ENCODE data around the gene ERICH4. TPM values are rescaled to one million over a fixed set of nuclear protein-coding genes. Genes with fewer than 3 reads are reported as not detected.
A peak's percentile ranks its signal among the peaks of the same experiment; 100 is the strongest.

The ERICH4 gene
- total and polyA plus RNA-seq, 3 donors from 2014 or later = 0.61 to 1.8 TPM; not detected in 1

DNA sequence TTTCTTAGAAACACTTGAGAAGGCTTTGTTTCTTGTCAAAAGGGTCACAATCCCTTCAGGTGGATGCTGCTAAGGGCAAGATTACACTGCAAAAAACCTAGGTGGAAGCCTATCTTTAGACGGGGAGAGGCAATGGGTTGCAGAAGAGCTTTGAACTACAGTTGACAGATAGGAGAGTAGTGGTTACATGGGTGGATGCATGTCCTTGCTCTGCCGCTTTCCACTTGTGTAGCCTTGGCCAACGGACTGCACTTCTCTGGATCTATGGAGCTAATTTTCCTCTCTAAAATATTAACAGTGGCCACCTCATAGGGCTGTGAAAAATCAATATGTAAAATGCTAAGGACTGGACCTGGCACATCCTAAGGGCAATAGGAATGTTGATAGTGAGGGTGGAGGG lies 44.4 kb upstream of the ERICH4 start:
- H3K27me3 ChIP-seq = no peaks in the 10 kb centered on the region
- H3K36me3 ChIP-seq (ENCODE audit: low read depth, missing control alignments) = no peaks in the 10 kb centered on the region
- peak overlapping the region; percentile 93 to 98 for H3K4me3 ChIP-seq
- peaks cover 17% of the 10 kb centered on the region for H3K4me1 ChIP-seq
- no peak for DNase-seq
- peak overlapping the region in 1 of 2 donors; percentile 80 for H3K27ac ChIP-seq
- H3K9me3 ChIP-seq = no peaks in the 10 kb centered on the region
- TF ChIP-seq, protein P1, sequence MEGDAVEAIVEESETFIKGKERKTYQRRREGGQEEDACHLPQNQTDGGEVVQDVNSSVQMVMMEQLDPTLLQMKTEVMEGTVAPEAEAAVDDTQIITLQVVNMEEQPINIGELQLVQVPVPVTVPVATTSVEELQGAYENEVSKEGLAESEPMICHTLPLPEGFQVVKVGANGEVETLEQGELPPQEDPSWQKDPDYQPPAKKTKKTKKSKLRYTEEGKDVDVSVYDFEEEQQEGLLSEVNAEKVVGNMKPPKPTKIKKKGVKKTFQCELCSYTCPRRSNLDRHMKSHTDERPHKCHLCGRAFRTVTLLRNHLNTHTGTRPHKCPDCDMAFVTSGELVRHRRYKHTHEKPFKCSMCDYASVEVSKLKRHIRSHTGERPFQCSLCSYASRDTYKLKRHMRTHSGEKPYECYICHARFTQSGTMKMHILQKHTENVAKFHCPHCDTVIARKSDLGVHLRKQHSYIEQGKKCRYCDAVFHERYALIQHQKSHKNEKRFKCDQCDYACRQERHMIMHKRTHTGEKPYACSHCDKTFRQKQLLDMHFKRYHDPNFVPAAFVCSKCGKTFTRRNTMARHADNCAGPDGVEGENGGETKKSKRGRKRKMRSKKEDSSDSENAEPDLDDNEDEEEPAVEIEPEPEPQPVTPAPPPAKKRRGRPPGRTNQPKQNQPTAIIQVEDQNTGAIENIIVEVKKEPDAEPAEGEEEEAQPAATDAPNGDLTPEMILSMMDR (IDR thresholded peaks at IDR 0.05) = no peak
- no peak for TF ChIP-seq POLR2A (IDR thresholded peaks at IDR 0.05)
- intact Hi-C loops (cut with DNase I; ENCODE audit: low total_unique reads) = no loop called here
- WGBS, 2 donors = 15 to 23% methylated on average over 3 of the region's 3 CpGs

DNA sequence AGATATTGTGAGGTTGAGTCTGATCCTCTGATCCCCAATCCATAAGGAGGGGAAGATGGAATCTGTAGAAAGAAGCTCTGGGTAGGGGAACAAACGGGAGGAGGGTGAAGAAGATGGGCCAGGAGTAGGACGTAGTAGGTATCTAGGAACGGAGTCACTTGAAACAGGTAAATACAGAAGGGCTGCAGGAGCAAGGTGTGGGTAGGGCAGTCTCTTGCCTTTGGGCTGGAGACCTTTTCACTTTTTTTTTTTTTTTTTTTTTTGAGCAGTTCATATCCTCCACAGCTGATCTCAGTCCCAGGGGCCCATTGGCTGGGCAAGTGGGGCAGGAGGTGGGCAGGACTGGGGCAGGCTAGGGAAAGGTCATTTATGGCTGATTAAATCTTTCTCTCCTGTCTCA lies 43.9 kb upstream of the ERICH4 start:
- Histone ChIP-seq H3K27me3 (no peaks in the 10 kb centered on the region), H3K4me1 (peaks cover 17% of the 10 kb centered on the region), H3K27ac (no peak overlapping the region), H3K9me3 (no peaks in the 10 kb centered on the region), H3K36me3 (ENCODE audit: low read depth, missing control alignments) (no peaks in the 10 kb centered on the region), H3K4me3 (no peak overlapping the region)
- TF ChIP-seq POLR2A (IDR thresholded peaks at IDR 0.05) = no peak
- intact Hi-C loops (cut with DNase I; ENCODE audit: low total_unique reads) = no loop called here
- WGBS, 2 donors = 51 to 69% methylated on average over 3 of the region's 3 CpGs
- DNase-seq = no peak

DNA sequence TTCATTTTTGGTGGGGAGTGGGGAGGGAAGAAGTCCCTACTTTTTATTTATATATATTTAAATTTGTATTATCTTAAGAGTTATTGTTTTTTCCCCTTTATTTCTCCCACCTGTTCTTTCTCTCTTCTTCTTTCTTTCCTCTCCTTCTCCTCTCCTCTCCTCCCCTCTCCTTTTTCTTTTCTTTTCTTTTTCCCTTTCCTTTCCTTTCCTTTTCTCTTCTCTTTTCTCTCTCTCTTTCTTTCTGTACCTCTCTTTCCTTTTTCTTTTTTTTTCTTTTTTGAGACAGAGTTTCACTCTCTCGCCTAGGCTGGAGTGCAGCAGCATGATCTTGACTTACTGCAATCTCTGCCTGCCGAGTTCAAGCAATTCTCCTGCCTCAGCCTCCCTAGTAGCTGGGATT lies 43.4 kb upstream of the ERICH4 start:
- H3K4me1 ChIP-seq = peaks cover 17% of the 10 kb centered on the region
- 92 to 98% methylated on average over 2 of the region's 2 CpGs for WGBS, 2 donors

DNA sequence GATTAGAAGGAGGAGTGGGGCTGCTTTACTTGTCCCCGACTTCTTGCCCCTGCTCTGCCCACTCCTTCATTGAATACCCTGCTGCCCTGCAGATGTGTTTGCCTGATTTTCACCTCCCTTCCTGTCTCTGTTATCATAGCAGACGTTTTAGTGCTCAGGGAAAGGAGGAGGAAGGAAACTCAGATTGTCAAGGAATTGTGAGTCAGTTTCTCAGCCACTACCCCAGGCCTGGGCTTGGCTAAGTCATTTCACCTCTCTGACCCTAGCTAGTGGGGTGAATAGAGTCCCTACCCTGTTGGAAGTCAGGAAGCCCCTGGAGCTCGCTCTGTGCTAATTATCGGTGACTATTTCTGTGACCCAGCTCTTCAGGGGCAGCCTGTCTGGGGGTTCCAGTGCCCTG lies 41.5 kb upstream of the ERICH4 start:
- Histone ChIP-seq H3K4me1 (peaks cover 13% of the 10 kb centered on the region), H3K27me3 (no peaks in the 10 kb centered on the region), H3K4me3 (no peak overlapping the region), H3K9me3 (no peaks in the 10 kb centered on the region), H3K27ac (no peak overlapping the region), H3K36me3 (ENCODE audit: low read depth, missing control alignments) (no peaks in the 10 kb centered on the region)
- TF ChIP-seq, protein P1 (IDR thresholded peaks at IDR 0.05) = no peak
- TF ChIP-seq POLR2A (IDR thresholded peaks at IDR 0.05) = no peak
- WGBS, 2 donors = 73 to 78% methylated on average over 4 of the region's 4 CpGs
- DNase-seq = no peak
- intact Hi-C loops (cut with DNase I; ENCODE audit: low total_unique reads) = no loop called here

More for the DNA sequence above, 43.4 kb upstream of the ERICH4 start:
- Histone ChIP-seq H3K36me3 (ENCODE audit: low read depth, missing control alignments) (no peaks in the 10 kb centered on the region), H3K4me3 (no peak overlapping the region), H3K27ac (no peak overlapping the region), H3K27me3 (no peaks in the 10 kb centered on the region), H3K9me3 (no peaks in the 10 kb centered on the region)
- intact Hi-C loops (cut with DNase I; ENCODE audit: low total_unique reads) = no loop called here
- no peak for TF ChIP-seq POLR2A (IDR thresholded peaks at IDR 0.05)
- TF ChIP-seq, protein P1 (IDR thresholded peaks at IDR 0.05) = no peak
- no peak for DNase-seq

DNA sequence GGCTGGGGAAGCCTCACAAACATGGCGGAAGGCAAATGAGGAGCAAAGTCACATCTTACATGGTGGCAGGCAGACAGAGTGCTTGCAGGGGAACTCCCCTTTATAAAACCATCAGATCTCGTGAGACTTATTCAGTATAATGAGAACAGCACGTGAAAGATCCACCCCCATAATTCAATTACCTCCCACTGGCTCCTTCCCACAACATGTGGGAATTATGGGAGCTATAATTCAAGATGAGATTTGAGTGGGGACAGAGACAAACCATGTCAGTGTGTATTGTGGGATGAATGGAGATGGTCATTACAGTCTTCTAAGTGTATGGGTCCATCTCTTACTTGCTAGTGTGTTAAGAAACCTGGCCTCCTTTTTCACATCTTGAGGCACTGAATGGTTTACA lies 40.9 kb upstream of the ERICH4 start:
- 56 to 82% methylated on average over 3 of the region's 3 CpGs for WGBS, 2 donors
- Histone ChIP-seq H3K9me3 (no peaks in the 10 kb centered on the region), H3K4me1 (peaks cover 10% of the 10 kb centered on the region), H3K27me3 (no peaks in the 10 kb centered on the region), H3K4me3 (no peak overlapping the region), H3K27ac (no peak overlapping the region), H3K36me3 (ENCODE audit: low read depth, missing control alignments) (no peaks in the 10 kb centered on the region)
- intact Hi-C loops (cut with DNase I; ENCODE audit: low total_unique reads) = no loop called here
- TF ChIP-seq POLR2A (IDR thresholded peaks at IDR 0.05) = no peak
- TF ChIP-seq, protein P1 (IDR thresholded peaks at IDR 0.05) = no peak
- no peak for DNase-seq
